ENCODE data around the gene CAPN12. TPM values are rescaled to one million over a fixed set of nuclear protein-coding genes. Genes with fewer than 3 reads are reported as not detected.

The CAPN12 gene
- total and polyA plus RNA-seq, 2 of the 8 experiments (the other 6 are each of a cell fraction or from before 2014, with no cell fraction given) = 8.8 to 20.0 TPM

DNA sequence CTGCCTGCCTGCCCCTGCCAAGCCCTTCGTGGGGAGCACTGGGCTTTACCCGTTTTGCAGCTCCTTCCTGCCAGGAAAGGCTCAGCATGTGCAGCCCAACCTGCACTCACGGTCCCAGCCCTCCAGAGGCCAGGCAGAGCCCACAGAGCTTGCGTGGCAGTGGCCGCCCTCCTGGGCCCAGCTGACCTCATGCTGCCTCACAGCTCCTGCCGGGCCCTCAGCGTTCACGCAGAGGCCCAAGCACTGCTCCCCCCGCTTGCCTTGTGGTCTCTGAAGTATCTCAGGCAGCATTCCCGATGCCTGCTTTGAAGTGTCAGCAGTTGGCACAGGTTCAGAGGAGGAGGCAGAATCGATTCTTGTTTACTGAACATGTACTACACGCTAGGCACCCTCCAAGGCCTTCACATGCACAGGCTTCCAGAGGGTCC lies 32.5 kb downstream of the CAPN12 start:
- Histone ChIP-seq H3K36me3 (ENCODE audit: control insufficient read depth in 2 of 4, insufficient read depth in 4 of 4, low read length in 3 of 4) (peaks cover 37 to 80% (median 58%) of the 10 kb centered on the region in 4 experiments), H2AFZ (ENCODE audit: low read length) (no peak overlapping the region), H2BK5ac (ENCODE audit: low read depth, low read length) (no peak overlapping the region; the same call in 1 of the 2 replicates), H4K20me1 (replicated peaks in 1 of 2; ENCODE audit: control insufficient read depth in 1 of 2, insufficient read depth in 2 of 2, low read length in 2 of 2) (peaks cover 5 to 18% of the 10 kb centered on the region in 2 experiments), H3K79me1 (ENCODE audit: low read depth, low read length) (peaks cover 4% of the 10 kb centered on the region), H3K23me2 (ENCODE audit: low read depth, low read length) (no peaks in the 10 kb centered on the region), H2BK20ac (ENCODE audit: low read length) (no peak overlapping the region), H3K56ac (replicated peaks; ENCODE audit: insufficient read length, low read depth, low read length) (no peak overlapping the region), H3K4me1 (replicated peaks in 1 of 4; ENCODE audit: control insufficient read depth in 3 of 4, insufficient read depth in 4 of 4, low read length in 3 of 4) (no peaks in the 10 kb centered on the region), H3K9ac (replicated peaks in 1 of 4; ENCODE audit: extremely low read depth in 1 of 4, low read depth in 3 of 4, low read length in 3 of 4) (no peak overlapping the region), H3K79me2 (ENCODE audit: control insufficient read depth in 1 of 2, insufficient read depth in 2 of 2, low read length in 2 of 2) (no peaks in the 10 kb centered on the region), H3K23ac (ENCODE audit: insufficient read length) (no peak overlapping the region), H2BK120ac (replicated peaks; ENCODE audit: low read depth, low read length) (no peak overlapping the region), H3K4me2 (ENCODE audit: insufficient read depth in 1 of 2, low read depth in 2 of 2, low read length in 2 of 2) (no peak overlapping the region), H4K91ac (replicated peaks; ENCODE audit: insufficient read length, low read length) (no peak overlapping the region), H4K5ac (ENCODE audit: insufficient read length, low read depth, low read length) (no peak overlapping the region), H3K18ac (ENCODE audit: extremely low read depth, low read length) (no peak overlapping the region), H2BK15ac (ENCODE audit: low read length) (no peak overlapping the region), H3K4ac (replicated peaks; ENCODE audit: insufficient read length, low read depth, low read length) (no peak overlapping the region), H3K4me3 (ENCODE audit: extremely low read depth in 1 of 4, insufficient read depth in 2 of 4, low read depth in 3 of 4, low read length in 4 of 4) (no peak overlapping the region), H4K8ac (ENCODE audit: extremely low read depth, insufficient read depth, low read length) (no peak overlapping the region), H2AK5ac (ENCODE audit: low read depth, low read length) (no peak overlapping the region), H2BK12ac (ENCODE audit: low read depth, low read length) (no peak overlapping the region), H3K14ac (ENCODE audit: insufficient read length) (no peak overlapping the region), H3K27ac (ENCODE audit: low read depth, low read length) (no peak overlapping the region), H3K27me3 (replicated peaks in 1 of 4; ENCODE audit: control insufficient read depth in 3 of 4, extremely low read depth in 1 of 4, insufficient read depth in 3 of 4, low read length in 3 of 4) (no peaks in the 10 kb centered on the region; a peak in 1 of 7 replicates), H3K9me3 (ENCODE audit: insufficient read depth in 2 of 2, low read depth in 1 of 2, low read length in 1 of 2) (no peaks in the 10 kb centered on the region)
- no peak for DNase-seq (ENCODE audit: low read depth in 1 of 2, low spot score in 2 of 2)
- ChIA-PET POLR2A (ENCODE audit: partially characterized antibody) (interaction anchor here (0.7 to 2.4 kb wide), 12 partner anchors 8 to 134 kb away, joined by 3 to 13 read pairs (median 5); no protein-coding TSS in a partner anchor), CTCF (ENCODE audit: partially characterized antibody) (interaction anchor here (0.6 to 2.0 kb wide), 9 partner anchors 8 to 77 kb away, joined by 3 to 8 read pairs (median 4); no protein-coding TSS in a partner anchor)
- 90% methylated on average over 12 of the region's 12 CpGs; no CpG with 5 or more reads in 1 of the 2 experiments for WGBS, 2 experiments (ENCODE audit: extremely low coverage in 1 of 2, insufficient coverage in 1 of 2, insufficient read length in 1 of 2, insufficient replicate concordance in 2 of 2, low coverage in 1 of 2, low lambda C conversion rate in 2 of 2, missing lambda C conversion rate in 1 of 2)
- TF ChIP-seq KDM5A (IDR thresholded peaks at IDR 0.05; ENCODE audit: low read length) = no peak
- no peak for TF ChIP-seq EP300 (IDR thresholded peaks at IDR 0.05; ENCODE audit: borderline replicate concordance in 1 of 2, low read depth in 2 of 2, low read length in 2 of 2)
- TF ChIP-seq BRCA1 (IDR thresholded peaks at IDR 0.05; ENCODE audit: low read depth, low read length) = no peak
- no peak for TF ChIP-seq RNF2 (IDR thresholded peaks at IDR 0.05; ENCODE audit: borderline replicate concordance, low read depth, low read length, missing control alignments, poor library complexity, severe bottlenecking)
- TF ChIP-seq PHF8 (conservative IDR thresholded peaks at IDR 0.05; ENCODE audit: low read depth, low read length) = no peak
- TF ChIP-seq POU5F1 (IDR thresholded peaks at IDR 0.05; ENCODE audit: low read depth, low read length) = no peak
- no peak for FAIRE-seq
